Erythroblast (primary cell): ENCODE data around the gene MAP3K21.

Experiments used
- GATA1 ChIP-seq: IDR thresholded peaks from 2 replicates; pipeline ENCODE4 v1.6.1; 2011; ENCODE audit warnings: low read depth, mild to moderate bottlenecking, control low read depth, low read length, moderate library complexity
- POLR2A ChIP-seq: IDR thresholded peaks from 2 replicates; pipeline ENCODE4 v1.6.1; 2011; ENCODE audit warnings: mild to moderate bottlenecking, low read length

GRCh38 chr1:233290396-233291034 is 37.0 kb upstream of the MAP3K21 start:
- TF ChIP-seq POLR2A (no peak), GATA1 (no peak)
